Measurements from ENCODE around the gene TSHZ2. TPM values are rescaled to one million over a fixed set of nuclear protein-coding genes. Genes with fewer than 3 reads are reported as not detected.
A peak's percentile ranks its signal among the peaks of the same experiment; 100 is the strongest.

The TSHZ2 gene
- total and polyA plus RNA-seq, 2 experiments from 2014 or later, result 10.4 to 32.0 TPM

GRCh38 chr20:53328961-53329360, 356.8 kb downstream of the TSHZ2 start:
- H3K27ac ChIP-seq, result no peak overlapping the region
- no peak for TF ChIP-seq CTCF (IDR thresholded peaks at IDR 0.05; ENCODE audit: low read depth, low read length)
- no peaks in the 10 kb centered on the region for H3K36me3 ChIP-seq
- H3K27me3 ChIP-seq, result no peaks in the 10 kb centered on the region
- H3K9me3 ChIP-seq (ENCODE audit: low read depth), result no peaks in the 10 kb centered on the region
- no peak for DNase-seq (ENCODE audit: low read depth in 1 of 2, low spot score in 1 of 2)
- no peaks in the 10 kb centered on the region for H3K4me1 ChIP-seq (ENCODE audit: low read depth)
- H3K4me3 ChIP-seq, result no peak overlapping the region

GRCh38 chr20:53329781-53330180, 357.6 kb downstream of the TSHZ2 start:
- no peak overlapping the region for H3K4me3 ChIP-seq
- H3K36me3 ChIP-seq, result no peaks in the 10 kb centered on the region
- no peak overlapping the region for H3K27ac ChIP-seq
- no peaks in the 10 kb centered on the region for H3K9me3 ChIP-seq (ENCODE audit: low read depth)
- no peak for DNase-seq (ENCODE audit: low read depth in 1 of 2, low spot score in 1 of 2)
- TF ChIP-seq CTCF (IDR thresholded peaks at IDR 0.05; ENCODE audit: low read depth, low read length), result no peak
- H3K27me3 ChIP-seq, result no peaks in the 10 kb centered on the region
- no peaks in the 10 kb centered on the region for H3K4me1 ChIP-seq (ENCODE audit: low read depth)

GRCh38 chr20:53330601-53331140, 358.5 kb downstream of the TSHZ2 start:
- H3K27ac ChIP-seq, result no peak overlapping the region
- H3K4me3 ChIP-seq, result no peak overlapping the region
- no peaks in the 10 kb centered on the region for H3K36me3 ChIP-seq
- no peak for TF ChIP-seq CTCF (IDR thresholded peaks at IDR 0.05; ENCODE audit: low read depth, low read length)
- no peaks in the 10 kb centered on the region for H3K4me1 ChIP-seq (ENCODE audit: low read depth)
- H3K9me3 ChIP-seq (ENCODE audit: low read depth), result no peaks in the 10 kb centered on the region
- DNase-seq (ENCODE audit: low read depth in 1 of 2, low spot score in 1 of 2), result peak in 1 of 2 donors; percentile 5
- H3K27me3 ChIP-seq, result no peaks in the 10 kb centered on the region

- H3K36me3 ChIP-seq, result no peaks in the 10 kb centered on the region
- no peaks in the 10 kb centered on the region for H3K4me1 ChIP-seq (ENCODE audit: low read depth)
- no peaks in the 10 kb centered on the region for H3K9me3 ChIP-seq (ENCODE audit: low read depth)
- no peak overlapping the region for H3K4me3 ChIP-seq
- no peak overlapping the region for H3K27ac ChIP-seq
- TF ChIP-seq CTCF (IDR thresholded peaks at IDR 0.05; ENCODE audit: low read depth, low read length), result no peak
- peak in 1 of 2 donors; percentile 31 for DNase-seq (ENCODE audit: low read depth in 1 of 2, low spot score in 1 of 2)
- no peaks in the 10 kb centered on the region for H3K27me3 ChIP-seq
Measured at GRCh38 chr20:53331151-53331973, 359.2 kb downstream of the TSHZ2 start.

- DNase-seq (ENCODE audit: low read depth in 1 of 2, low spot score in 1 of 2), result no peak
- Histone ChIP-seq H3K9me3 (ENCODE audit: low read depth) (no peaks in the 10 kb centered on the region), H3K4me1 (ENCODE audit: low read depth) (no peaks in the 10 kb centered on the region), H3K36me3 (no peaks in the 10 kb centered on the region), H3K27me3 (no peaks in the 10 kb centered on the region), H3K27ac (no peak overlapping the region), H3K4me3 (no peak overlapping the region)
- TF ChIP-seq CTCF (IDR thresholded peaks at IDR 0.05; ENCODE audit: low read depth, low read length), result no peak
Measured at GRCh38 chr20:53332022-53332837, 360.1 kb downstream of the TSHZ2 start.

All from cardiac muscle cell (in vitro differentiated cells and primary cell).